K562 (cell line): ENCODE measurements around the gene MMP21. TPM values are rescaled to one million over a fixed set of nuclear protein-coding genes. Genes with fewer than 3 reads are reported as not detected.

Experiments used
- ATF7 ChIP-seq: fragments of 450-650 bp; IDR thresholded peaks from 2 replicates; pipeline ENCODE4 v1.7.1; 2014; ENCODE audit warnings: mild to moderate bottlenecking, moderate library complexity
- BCOR ChIP-seq: fragments of 450-650 bp; IDR thresholded peaks from 2 replicates; pipeline ENCODE4 v1.6.1; 2016
- CC2D1A ChIP-seq: fragments of 450-650 bp; IDR thresholded peaks from 2 replicates; pipeline ENCODE4 v1.6.1; 2017; ENCODE audit warnings: mild to moderate bottlenecking
- DACH1 ChIP-seq: fragments of 450-650 bp; IDR thresholded peaks from 2 replicates; pipeline ENCODE4 v1.6.1; 2018; ENCODE audit not compliant: partially characterized antibody
- ESRRA ChIP-seq: fragments of 450-650 bp; IDR thresholded peaks from 2 replicates; pipeline ENCODE4 v1.6.1; 2014; ENCODE audit warnings: low read depth, mild to moderate bottlenecking, moderate library complexity, borderline replicate concordance
- ETV1 ChIP-seq: fragments of 450-650 bp; conservative IDR thresholded peaks from 2 replicates; pipeline ENCODE4 v1.6.1; 2016; ENCODE audit warnings: missing genetic modification characterization, control low read depth, low read depth, missing compliant biosample characterization
- FOXK2 ChIP-seq, 2 experiments: fragments of 450-650 bp; IDR thresholded peaks in 1 of 2; conservative IDR thresholded peaks in 1 of 2; 2 replicates each; pipeline ENCODE4 v1.6.1; 2016; ENCODE audit warnings: low read depth in 2 of 2, mild to moderate bottlenecking in 1 of 2
- GATAD2A ChIP-seq: fragments of 450-650 bp; IDR thresholded peaks from 2 replicates; pipeline ENCODE4 v1.6.1; 2017
- HMG20A ChIP-seq: fragments of 450-650 bp; formaldehyde crosslinking; conservative IDR thresholded peaks from 2 replicates; pipeline ENCODE4 v1.4.0; 2020; ENCODE audit warnings: mild to moderate bottlenecking, mixed read lengths
- ILF3 ChIP-seq: fragments of 450-650 bp; IDR thresholded peaks from 2 replicates; pipeline ENCODE4 v1.6.1; 2018; ENCODE audit warnings: antibody characterized with exemption, mild to moderate bottlenecking, moderate library complexity, borderline replicate concordance
- KLF16 ChIP-seq: IDR thresholded peaks from 2 replicates; pipeline ENCODE4 v1.6.1; 2016; ENCODE audit warnings: antibody characterized with exemption
- MAFF ChIP-seq: IDR thresholded peaks from 2 replicates; pipeline ENCODE4 v1.6.1; 2012; ENCODE audit warnings: low read length, improper control_type of control experiment
- MEF2A ChIP-seq: IDR thresholded peaks from 2 replicates; pipeline ENCODE4 v1.6.1; 2011; ENCODE audit warnings: low read depth, mild to moderate bottlenecking, low read length, moderate library complexity; ENCODE audit not compliant: control insufficient read depth
- MEF2D ChIP-seq: conservative IDR thresholded peaks from 2 replicates; pipeline ENCODE4 v1.6.1; 2016; ENCODE audit warnings: low read depth, missing genetic modification characterization, missing compliant biosample characterization
- NCOR1 ChIP-seq: fragments of 450-650 bp; IDR thresholded peaks from 2 replicates; pipeline ENCODE4 v1.6.1; 2016; ENCODE audit warnings: mild to moderate bottlenecking, moderate library complexity
- NFE2L1 ChIP-seq: fragments of 450-650 bp; IDR thresholded peaks from 2 replicates; pipeline ENCODE4 v1.6.1; 2016; ENCODE audit warnings: missing genetic modification characterization, low read depth, mild to moderate bottlenecking, missing compliant biosample characterization, moderate library complexity, borderline replicate concordance
- NR4A1 ChIP-seq, 2 experiments: fragments of 250-450 bp in 1 of 2; fragments of 450-650 bp in 1 of 2; sonication (Bioruptor Pico) in 1 of 2; IDR thresholded peaks; 2 replicates each; pipeline versions ENCODE4 v1.4.0 to v1.6.1; 2016 to 2020; ENCODE audit warnings: mild to moderate bottlenecking in 2 of 2, missing compliant biosample characterization in 1 of 2, missing genetic modification characterization in 1 of 2, moderate library complexity in 1 of 2
- PHB ChIP-seq: fragments of 250-450 bp; sonication (Bioruptor Pico); IDR thresholded peaks from 2 replicates; pipeline ENCODE4 v1.5.0; 2021
- RCOR1 ChIP-seq, 2 experiments: IDR thresholded peaks; 2 replicates each; pipeline ENCODE4 v1.6.1; 2012; ENCODE audit warnings: low read depth in 2 of 2, low read length in 2 of 2, borderline replicate concordance in 1 of 2, improper control_type of control experiment in 1 of 2
- RNF2 ChIP-seq: sonication (generic); IDR thresholded peaks from 2 replicates; pipeline ENCODE4 v1.6.1; 2016
- SMARCE1 ChIP-seq: fragments of 450-650 bp; IDR thresholded peaks from 2 replicates; pipeline ENCODE4 v1.7.1; 2016; ENCODE audit warnings: mild to moderate bottlenecking
- SRF ChIP-seq, 2 experiments: fragments of 250-450, 450-650 bp in 1 of 2; sonication (Bioruptor Pico) in 1 of 2; sonication (generic) in 1 of 2; formaldehyde crosslinking; IDR thresholded peaks; 2 replicates each; pipeline versions ENCODE4 v1.5.0 to v1.5.1; 2020 to 2022; ENCODE audit warnings: mild to moderate bottlenecking in 1 of 2, missing genetic modification reagents in 1 of 2
- TRIM24 ChIP-seq, 2 experiments: fragments of 450-650 bp; IDR thresholded peaks; 2 replicates each; pipeline ENCODE4 v1.6.1; 2016
- ZBTB7A ChIP-seq: IDR thresholded peaks from 2 replicates; pipeline ENCODE4 v1.6.1; 2011; ENCODE audit warnings: low read depth, mild to moderate bottlenecking, low read length, moderate library complexity, borderline replicate concordance; ENCODE audit not compliant: control insufficient read depth
- ZC3H11A ChIP-seq: IDR thresholded peaks from 2 replicates; pipeline ENCODE4 v1.6.1; 2012; ENCODE audit warnings: low read depth, low read length, improper control_type of control experiment
- ZNF12 ChIP-seq: sonication (generic); formaldehyde crosslinking; IDR thresholded peaks from 2 replicates; pipeline ENCODE4 v1.4.0; 2020; ENCODE audit warnings: mild to moderate bottlenecking, missing genetic modification reagents
- ZNF134 ChIP-seq: fragments of 250-450 bp; sonication (Bioruptor Pico); conservative IDR thresholded peaks from 2 replicates; pipeline ENCODE4 v1.4.0; 2020
- ZNF24 ChIP-seq: fragments of 450-650 bp; IDR thresholded peaks from 2 replicates; pipeline ENCODE4 v1.6.1; 2016
- ZNF263 ChIP-seq: sonication (generic); formaldehyde crosslinking; IDR thresholded peaks from 2 replicates; pipeline ENCODE4 v1.8.0; 2022; ENCODE audit warnings: mild to moderate bottlenecking, missing genetic modification reagents, borderline replicate concordance
- ZNF311 ChIP-seq: fragments of 250-450 bp; sonication (Bioruptor Pico); IDR thresholded peaks from 2 replicates; pipeline ENCODE4 v1.4.0; 2020; ENCODE audit warnings: mild to moderate bottlenecking, moderate library complexity
- ZNF639 ChIP-seq, 2 experiments: fragments of 200-800 bp in 1 of 2; sonication (Bioruptor generic) in 1 of 2; sonication (generic) in 1 of 2; formaldehyde crosslinking in 1 of 2; IDR thresholded peaks in 1 of 2; conservative IDR thresholded peaks in 1 of 2; 2 replicates each; pipeline versions ENCODE4 v1.5.0 to v1.6.1; 2016 to 2020; ENCODE audit warnings: missing compliant biosample characterization in 1 of 2, missing genetic modification characterization in 1 of 2, missing genetic modification reagents in 1 of 2
- polyA plus RNA-seq, 8 experiments: library from polyadenylated mRNA; depleted of rRNA in 4 of 8; stranded (reverse) in 5 of 8; unstranded in 3 of 8; fragments of >200 nt; fragmentation: Nextera tagmentation in 2 of 8; fragmentation: Illumina TruSeq in 1 of 8; extraction: Ambion mirVana in 2 of 8; extraction: Trizol in 1 of 8; gene quantifications; 2 replicates each; pipeline versions ENCODE4 v1.2.1 to v1.2.3, GENCODE V29; 2011 to 2014; ENCODE audit warnings: inconsistent platforms in 1 of 8, missing spikeins in 1 of 8
- total RNA-seq, 7 experiments: library from RNA; depleted of rRNA in 6 of 7; stranded (reverse); fragments of >200 nt in 6 of 7; fragmentation: Illumina TruSeq in 2 of 7; extraction: Trizol in 2 of 7; gene quantifications; 2 replicates each; pipeline versions ENCODE4 v1.2.1 to v1.2.3, GENCODE V29; 2011 to 2021; ENCODE audit warnings: low replicate concordance in 1 of 7

MMP21 gene
- total and polyA plus RNA-seq, 9 of the 15 experiments (the other 6 are each of a cell fraction or from before 2014, with no cell fraction given) = not detected

GRCh38 chr10:125816548-125816947 lies 40.9 kb upstream of the MMP21 start (continued):
- TF ChIP-seq ZNF639 (CRISPR knock-in tag; conservative IDR thresholded peaks at IDR 0.05 in 1 of 2, IDR thresholded peaks at IDR 0.05 in 1 of 2) (0 out of 4 replicates have a peak, but pooled peaks of 1 of the 2 experiments have one; percentile 57), BCOR (peak; percentile 85; the same call in 1 of the 2 replicates), ESRRA (no peak), HMG20A (CRISPR knock-in tag) (no peak), KLF16 (peak; percentile 95), RCOR1 (IDR thresholded peaks at IDR 0.05; ENCODE audit: borderline replicate concordance in 1 of 2, low read depth in 2 of 2, low read length in 2 of 2) (peak in 1 of 2 experiments; percentile 92; a peak in 2 of 4 replicates), NCOR1 (peak; percentile 96), ZNF263 (no peak), NR4A1 (CRISPR knock-in tag; IDR thresholded peaks at IDR 0.05) (no peak), NR4A1 (tag; IDR thresholded peaks at IDR 0.05) (0 out of 2 replicates have a peak, but pooled peaks have one; percentile 29), MEF2D (tag) (peak; percentile 63; the same call in 1 of the 2 replicates), RNF2 (peak; percentile 74), ZNF24 (peak; percentile 9), CC2D1A (peak; percentile 94; the same call in 1 of the 2 replicates), ZNF12 (CRISPR knock-in tag) (no peak), PHB (CRISPR knock-in tag) (no peak), ZBTB7A (peak; percentile 43; the same call in 1 of the 2 replicates), SMARCE1 (peak; percentile 94), ZNF134 (CRISPR knock-in tag) (no peak), ETV1 (tag) (peak; percentile 82), MEF2A (0 out of 2 replicates have a peak, but pooled peaks have one; percentile 19), FOXK2 (conservative IDR thresholded peaks at IDR 0.05 in 1 of 2, IDR thresholded peaks at IDR 0.05 in 1 of 2; ENCODE audit: low read depth in 2 of 2) (peak; percentile 51 to 54), ZNF311 (peak; percentile 6; the same call in 1 of the 2 replicates), GATAD2A (0 out of 2 replicates have a peak, but pooled peaks have one; percentile 13), SRF (CRISPR knock-in tag; IDR thresholded peaks at IDR 0.05) (peak in 1 of 2 experiments; percentile 41; a peak in 1 of 4 replicates), DACH1 (peak; percentile 76), ATF7 (0 out of 2 replicates have a peak, but pooled peaks have one; percentile 18), NFE2L1 (tag) (peak; percentile 58; the same call in 1 of the 2 replicates), ILF3 (no peak), MAFF (peak; percentile 90), TRIM24 (IDR thresholded peaks at IDR 0.05) (peak; percentile 86 to 91), ZC3H11A (no peak)
